HG03432 (cell line): ENCODE measurements around the gene PA2G4.
"Not testable (repeated sequence)": the region's sequence is repeated elsewhere in the genome, so short reads cannot be mapped to it uniquely, and the experiment has no call there.

Experiments
- ATAC-seq: cut with Tn5 transposase; IDR thresholded peaks from one replicate; pipeline ENCODE4 v1.9.1; 2021; ENCODE audit warnings: mild to moderate bottlenecking, moderate library complexity; ENCODE audit not compliant: unreplicated experiment

The PA2G4 gene

DNA sequence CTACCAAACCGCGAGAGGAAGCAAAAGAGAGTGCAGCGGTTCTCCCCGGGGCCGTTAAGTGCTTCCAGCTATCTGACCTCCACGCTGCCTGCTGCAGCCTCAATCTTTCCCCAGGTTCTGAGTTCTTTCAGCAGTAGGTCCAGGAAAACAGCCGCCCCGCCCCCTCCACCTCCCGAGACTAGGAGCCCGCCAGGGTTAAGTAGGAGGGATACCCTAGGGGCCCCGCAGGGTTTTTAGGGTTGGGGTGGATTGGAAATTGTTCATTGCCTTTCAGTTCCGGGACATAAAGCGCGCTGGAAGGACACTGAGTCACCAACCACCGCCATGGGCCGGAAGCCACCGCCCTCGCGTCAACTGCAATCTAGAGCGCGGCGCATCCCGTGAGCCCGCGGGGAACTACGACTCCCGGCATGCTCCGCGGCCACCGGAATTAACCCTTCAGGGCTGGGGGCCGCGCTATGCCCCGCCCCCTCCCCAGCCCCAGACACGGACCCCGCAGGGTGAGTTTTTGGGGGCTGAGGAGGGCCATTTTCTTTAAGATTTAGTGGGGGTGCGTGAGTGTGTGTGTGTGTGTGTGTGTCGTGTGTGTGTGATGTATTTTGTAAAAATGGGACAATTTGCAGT lies 47.9 kb downstream of the PA2G4 start, which contains the start of gene MYL6B:
Gene MYL6B (plus strand): TSS at position 456 of the 624 bp plus-strand sequence. CDS start 1,332 bp downstream, outside the sequence.
- peak; percentile 89 for ATAC-seq

DNA sequence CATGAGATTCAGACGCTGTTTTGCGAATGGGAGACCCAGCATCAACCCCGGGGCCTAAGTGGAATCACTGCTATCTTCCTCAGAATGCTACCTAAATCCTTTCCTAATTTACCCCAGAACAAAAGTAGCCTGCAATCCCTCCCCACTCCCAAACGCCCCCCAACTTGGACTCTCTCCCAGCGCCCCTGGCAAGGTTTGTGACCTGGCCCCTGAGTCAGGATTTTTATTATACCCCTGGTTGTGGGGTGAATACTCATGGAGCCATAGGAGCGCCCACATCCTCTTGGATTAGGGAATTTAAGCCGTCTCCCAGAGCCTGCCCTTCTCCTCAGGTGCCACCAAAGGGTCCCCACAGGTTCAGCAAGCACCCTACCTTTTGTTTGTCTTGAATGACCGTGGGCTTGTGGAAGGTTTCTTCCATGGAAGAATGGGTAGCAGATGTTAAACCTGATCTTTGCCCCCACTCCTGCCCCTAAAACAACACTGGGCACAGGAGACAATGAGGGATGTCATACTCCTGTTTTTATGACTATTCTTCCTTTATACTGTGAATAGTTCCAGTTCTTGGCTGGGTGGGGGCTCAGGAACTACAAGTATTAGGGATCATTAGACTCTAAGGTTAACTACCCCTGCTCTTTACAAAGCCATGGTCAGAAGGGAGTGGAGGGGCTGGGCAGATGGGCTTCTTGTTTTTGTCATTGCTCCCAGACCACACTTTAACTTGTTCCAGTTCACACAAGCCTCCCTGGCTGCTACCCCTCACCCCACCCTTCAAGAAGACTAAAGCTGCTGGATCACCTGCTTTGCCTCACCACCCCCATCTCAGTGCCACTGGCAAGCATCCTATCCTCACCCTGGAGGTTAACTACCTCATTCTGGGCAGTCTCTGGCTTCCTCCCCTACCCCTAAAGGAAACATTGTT lies 48.7 kb downstream of the PA2G4 start:
- no peak for ATAC-seq

DNA sequence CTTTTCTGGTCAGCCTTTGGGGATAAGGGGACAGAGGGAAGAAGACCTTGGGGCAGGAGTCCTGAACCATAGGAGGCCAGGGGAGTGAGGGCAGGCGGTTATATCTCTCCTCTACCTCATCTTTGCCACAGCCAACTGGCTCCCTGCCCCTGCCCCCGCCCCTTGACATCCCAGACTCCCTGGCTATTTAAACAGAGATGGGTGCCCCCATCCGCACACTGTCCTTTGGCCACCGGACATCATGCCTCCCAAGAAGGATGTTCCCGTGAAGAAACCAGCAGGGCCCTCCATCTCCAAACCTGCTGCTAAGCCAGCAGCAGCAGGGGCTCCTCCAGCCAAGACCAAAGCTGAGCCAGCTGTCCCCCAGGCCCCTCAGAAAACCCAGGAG lies 49.3 kb downstream of the PA2G4 start:
- no peak for ATAC-seq

DNA sequence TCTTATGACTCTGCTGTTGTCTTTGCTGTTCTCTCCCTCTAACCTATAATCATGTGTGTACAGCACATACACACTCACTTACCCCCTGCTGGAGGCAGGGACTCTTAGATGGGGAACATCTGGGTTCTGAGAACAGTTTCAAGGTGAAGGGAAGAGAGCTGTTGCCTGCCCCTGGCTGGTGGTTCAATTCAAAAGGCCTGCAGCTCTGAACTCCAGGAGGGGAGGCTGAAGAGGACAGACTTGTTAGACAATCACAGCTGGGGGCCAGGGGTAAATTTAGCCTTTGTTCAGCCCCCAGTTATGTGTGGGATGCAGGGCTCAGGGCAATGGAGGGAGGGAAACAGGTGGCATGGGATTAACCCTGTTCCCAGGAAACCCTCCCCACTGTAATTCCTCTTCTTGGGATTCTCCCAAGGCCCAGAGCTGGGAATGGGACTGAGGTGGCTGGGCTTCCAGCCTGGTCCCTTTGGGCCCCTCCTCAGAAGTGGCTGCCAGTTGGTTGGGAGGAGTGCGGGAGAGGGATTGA lies 50.0 kb downstream of the PA2G4 start:
- ATAC-seq: no peak

DNA sequence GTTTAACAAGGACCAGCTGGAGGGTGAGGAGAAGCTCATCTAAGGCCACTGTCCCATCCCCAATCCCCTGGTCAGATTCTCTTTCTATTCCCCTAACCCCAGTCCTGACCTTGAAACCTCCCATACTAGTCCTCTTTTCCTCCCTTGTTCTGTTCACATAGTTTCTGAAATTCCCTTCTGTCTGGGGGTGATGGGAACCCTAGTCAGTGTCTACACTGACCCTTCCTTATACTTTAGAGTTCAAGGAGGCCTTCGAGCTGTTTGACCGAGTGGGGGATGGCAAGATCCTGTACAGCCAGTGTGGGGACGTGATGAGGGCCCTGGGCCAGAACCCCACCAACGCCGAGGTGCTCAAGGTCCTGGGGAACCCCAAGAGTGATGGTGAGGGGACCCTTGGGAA lies 50.5 kb downstream of the PA2G4 start:
- no peak for ATAC-seq

DNA sequence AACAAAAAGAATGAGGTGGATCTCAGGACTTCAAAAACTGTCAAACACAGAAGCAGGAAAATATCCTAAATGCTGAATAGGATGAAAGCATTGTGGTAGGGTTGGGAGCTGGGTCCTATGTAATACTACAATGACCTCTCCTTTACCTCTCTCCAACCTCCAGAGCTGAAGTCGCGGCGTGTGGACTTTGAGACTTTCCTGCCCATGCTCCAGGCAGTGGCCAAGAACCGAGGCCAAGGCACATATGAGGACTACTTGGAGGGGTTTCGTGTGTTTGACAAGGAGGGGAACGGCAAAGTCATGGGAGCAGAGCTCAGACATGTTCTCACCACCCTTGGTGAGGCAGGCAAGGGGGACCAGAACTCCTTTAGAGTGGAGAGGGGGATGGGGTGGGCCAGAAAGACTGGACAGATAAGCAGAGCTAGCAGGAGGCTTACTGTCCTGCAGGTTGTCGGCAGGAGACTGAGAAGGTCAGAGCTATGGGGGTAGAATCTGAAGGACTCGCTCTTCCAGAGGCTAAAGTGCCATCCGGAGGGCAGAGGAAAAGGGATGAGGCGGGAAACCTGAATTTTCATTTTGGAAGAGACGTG lies 51.0 kb downstream of the PA2G4 start:
- no peak for ATAC-seq

DNA sequence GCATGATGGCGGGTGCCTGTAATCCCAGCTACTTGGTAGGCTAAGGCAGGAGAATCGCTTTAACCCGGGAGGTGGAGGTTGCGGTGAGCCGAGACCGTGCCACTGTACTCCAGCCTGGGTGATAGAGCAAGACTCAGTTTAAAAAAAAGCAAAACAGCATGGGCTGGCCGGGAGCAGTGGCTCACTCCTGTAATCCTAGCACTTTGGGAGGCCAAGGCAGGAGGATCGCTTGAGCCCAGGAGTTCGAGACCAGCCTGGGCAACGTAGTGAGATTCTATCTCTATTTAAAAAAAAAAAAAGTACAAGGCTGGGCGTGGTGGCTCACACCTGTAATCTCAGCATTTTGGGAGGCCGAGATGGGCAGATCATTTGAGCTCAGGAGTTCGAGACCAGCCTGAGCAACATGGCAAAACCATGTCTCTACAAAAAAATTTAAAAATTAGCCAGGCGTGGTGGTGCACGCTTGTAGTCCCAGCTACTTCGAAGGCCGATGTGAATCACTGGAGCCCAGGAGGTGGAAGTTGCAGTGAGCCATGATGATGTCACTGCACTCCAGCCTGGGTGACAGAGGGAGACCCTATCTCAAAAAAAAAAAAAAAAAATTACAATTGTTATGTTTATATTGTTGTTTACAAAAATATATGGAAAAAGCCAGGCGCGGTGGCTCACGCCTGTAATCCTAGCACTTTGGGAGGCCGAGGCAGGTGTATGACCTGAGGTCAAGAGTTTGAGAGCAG lies 52.3 kb downstream of the PA2G4 start:
- not testable (repeated sequence) for ATAC-seq

DNA sequence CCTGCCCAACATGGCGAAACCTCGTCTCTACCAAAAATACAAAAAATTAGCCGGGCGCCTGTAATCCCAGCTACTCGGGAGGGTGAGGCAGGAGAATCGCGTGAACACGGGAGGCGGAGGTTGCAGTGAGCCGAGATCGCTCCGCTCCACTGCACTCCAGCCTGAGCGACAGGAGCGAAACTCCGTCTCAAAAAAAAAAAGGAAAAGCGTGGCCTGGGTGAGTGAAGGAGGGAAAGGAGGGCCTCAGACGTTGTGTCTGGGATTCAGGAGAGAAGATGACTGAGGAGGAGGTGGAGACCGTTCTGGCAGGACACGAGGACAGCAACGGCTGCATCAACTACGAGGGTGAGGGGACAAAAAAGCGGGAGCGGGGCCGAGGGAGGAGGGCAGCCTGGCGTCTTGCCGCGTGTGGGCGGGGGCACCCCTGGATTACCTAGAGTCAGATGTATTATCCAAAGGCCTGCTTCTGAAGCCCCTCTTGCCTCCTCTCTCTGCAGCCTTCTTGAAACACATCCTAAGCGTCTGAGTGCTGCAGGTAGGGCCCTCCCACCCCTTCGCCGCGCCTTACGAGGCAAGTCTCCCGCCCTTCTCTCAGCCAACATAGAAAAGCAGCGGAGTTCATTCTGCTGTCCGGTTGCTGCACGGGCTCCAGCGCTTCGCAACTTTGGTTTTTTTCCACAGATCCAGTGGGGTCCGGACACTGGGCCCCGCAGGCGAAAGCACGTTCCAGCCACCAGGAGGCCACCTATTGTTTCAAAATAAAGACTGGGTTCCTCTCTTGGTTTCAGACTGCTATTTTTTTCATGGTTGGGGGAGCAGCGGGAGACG lies 53.1 kb downstream of the PA2G4 start:
- ATAC-seq: peak; percentile 32

DNA sequence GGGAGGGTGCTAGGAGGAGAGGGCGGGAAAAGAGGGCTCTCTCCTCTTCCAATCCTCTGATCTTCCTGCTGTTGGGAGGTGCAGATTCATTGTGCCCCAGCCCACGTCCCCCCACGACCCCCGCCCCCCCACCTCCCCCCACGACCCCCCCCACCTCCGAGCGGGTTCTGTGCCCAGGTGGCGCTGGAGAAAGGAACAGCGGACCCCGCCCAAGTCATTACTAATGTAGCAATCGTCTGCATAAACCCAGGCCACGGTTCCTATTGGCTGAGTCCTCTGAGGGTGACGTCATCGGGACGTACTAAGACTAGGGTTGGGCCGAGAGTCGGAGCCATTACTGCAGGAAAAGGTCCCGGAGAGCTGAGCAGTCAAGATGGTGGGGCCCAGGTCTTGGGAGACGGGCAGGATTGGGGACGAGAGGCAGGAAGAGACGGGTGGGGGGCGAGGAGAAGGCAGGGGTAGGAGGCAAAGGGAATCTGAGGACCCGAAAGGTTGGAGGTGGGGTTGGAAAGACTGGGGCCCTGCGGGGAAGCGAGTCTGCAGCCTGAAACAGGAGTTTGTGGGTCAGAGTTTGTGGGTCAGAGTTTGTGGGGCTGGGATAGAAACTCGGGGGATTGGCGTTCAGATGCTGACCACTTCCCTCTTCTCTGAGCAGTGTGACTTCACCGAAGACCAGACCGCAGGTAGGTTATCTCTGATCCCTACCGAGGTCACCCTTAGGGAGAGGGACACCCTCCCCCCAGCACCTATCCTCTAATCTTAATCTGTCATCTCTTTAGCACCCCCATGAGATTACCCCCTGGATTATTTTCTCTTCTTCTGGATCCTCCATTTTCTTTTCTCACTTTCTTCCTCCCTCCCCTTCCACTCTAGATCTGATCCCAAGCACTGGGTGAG lies 53.9 kb downstream of the PA2G4 start, which contains the start of gene MYL6:
Gene MYL6 (plus strand): TSS at position 331 of the 897 bp plus-strand sequence. CDS start 43 bp downstream, at position 374.
- ATAC-seq: peak; percentile 81

DNA sequence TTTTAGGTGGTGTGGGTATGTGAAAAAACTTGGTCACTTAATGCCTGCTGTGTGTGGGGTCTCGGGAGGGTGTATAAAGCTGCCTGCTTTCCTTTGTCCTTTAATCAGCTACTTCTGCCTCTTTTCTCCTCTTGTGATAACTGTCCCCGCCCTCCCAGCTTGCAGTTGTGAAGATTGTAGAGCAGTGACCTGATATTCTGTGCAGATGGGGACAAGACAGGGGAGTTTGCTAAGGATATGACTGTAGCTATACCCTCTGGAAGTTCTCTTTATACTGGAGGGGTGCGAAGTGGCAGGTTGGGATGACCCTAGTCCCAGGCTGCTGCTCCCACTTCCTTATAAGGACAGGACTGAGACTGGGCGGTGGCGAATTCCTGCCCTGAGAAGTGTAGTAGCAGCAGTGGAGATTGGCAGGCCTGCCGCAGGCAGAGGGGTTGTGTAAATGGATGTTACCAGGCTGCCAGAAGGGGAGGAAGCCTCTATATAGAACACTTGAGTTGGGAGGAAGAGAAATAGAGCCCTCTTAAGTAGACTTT lies 54.6 kb downstream of the PA2G4 start:
- ATAC-seq: no peak

DNA sequence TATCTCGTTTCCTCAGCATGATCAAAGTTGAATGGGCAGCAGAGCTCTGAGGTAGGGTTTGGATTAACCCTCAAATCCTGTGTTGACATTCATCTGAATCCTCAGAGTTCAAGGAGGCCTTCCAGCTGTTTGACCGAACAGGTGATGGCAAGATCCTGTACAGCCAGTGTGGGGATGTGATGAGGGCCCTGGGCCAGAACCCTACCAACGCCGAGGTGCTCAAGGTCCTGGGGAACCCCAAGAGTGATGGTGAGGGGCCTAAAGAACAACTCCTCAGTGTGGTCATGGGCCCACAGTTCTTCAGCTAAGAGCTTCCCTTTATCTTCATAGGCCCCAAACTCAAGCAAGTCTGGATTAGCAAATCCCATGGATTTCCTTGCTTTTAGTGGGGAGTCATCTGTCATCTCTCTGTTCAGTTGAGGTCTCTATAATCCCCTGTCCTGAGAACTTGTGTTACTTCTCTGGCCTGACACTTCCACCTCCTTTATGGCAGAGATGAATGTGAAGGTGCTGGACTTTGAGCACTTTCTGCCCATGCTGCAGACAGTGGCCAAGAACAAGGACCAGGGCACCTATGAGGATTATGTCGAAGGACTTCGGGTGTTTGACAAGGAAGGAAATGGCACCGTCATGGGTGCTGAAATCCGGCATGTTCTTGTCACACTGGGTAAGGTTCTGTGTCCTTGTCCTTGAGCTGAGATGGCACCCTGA lies 55.3 kb downstream of the PA2G4 start:
- ATAC-seq: no peak

DNA sequence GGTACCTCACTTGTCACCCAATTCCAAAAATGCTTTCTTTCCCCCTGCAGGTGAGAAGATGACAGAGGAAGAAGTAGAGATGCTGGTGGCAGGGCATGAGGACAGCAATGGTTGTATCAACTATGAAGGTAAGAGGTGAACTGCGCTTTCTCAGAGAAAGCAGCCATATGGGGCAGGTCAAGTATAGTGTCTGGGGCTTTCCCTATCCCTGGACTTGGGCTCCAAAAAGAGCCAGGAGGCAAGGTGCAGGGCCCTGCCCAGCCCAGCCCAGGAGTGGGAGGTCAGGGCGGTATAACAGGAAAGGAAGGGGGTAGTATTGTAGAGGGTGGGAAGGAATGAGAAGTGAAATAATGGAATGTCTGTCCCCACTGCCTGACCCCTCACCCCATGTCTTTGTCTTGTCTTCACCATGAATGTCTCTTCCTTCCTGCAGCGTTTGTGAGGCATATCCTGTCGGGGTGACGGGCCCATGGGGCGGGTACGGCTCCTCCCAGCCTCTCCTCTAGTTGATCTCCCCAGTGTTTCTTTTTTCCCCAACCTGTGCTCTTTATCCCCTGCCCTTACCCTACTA lies 55.9 kb downstream of the PA2G4 start:
- no peak for ATAC-seq

DNA sequence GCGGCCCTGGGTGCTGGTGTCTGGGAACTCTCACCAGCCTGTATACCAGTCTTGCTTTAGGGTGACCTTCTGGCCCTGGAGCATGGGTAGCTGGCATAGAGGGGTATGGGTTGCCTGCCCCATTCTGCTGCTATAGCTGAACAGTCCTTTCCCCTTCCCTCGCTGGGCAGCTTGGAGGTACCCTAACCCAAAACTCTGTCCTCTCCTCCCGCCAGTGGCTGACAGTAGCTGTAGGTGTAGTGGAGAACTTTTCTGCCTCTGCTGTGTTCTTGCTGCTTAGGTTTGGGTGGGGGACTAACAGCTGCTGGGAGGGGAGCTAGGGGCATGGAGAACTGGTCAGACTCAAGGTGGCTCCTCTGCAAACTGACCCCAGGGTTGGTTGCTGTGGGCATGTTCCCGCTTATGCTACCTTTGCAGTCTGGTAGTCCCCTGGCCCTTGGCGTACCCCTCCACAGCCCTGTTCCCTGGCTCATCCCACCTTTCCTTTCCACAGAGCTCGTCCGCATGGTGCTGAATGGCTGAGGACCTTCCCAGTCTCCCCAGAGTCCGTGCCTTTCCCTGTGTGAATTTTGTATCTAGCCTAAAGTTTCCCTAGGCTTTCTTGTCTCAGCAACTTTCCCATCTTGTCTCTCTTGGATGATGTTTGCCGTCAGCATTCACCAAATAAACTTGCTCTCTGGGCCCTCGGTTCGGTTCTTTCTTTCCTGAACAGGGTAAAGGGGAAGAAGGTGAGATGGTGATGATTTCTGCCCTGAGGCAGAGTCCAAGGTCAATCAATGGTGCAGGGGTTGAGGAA lies 56.7 kb downstream of the PA2G4 start:
- no peak for ATAC-seq

DNA sequence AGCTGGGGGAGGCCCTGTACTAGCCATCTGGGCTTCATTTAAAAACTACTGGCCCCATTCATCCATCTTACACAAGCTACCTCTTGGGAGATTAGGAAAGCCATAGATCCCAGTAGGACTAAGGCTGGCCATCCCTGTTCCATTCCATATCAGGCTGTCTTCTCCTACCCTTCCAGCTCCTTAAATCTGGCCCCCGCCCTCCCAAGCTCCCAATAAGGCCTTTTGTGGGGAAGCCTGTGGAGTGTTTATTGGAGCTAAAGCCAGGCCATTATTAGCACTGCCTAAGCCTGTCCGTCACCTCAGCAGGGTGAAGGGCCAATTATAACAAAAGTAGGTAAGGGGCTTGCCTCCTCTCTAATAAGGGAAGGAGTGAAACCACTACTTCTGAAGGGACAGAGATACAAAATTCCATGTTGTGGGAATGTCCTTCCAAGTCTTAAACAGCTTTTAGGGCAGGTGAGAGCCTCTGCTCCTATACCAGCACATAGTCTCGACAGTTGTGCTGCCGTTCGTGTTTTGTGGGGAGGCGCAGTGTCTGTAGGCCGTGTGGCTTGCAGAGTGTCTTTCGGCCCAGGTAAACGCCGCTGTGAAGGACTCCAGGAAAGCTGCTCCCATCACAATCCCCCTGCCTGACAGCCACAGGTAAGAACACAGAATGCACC lies 57.5 kb downstream of the PA2G4 start:
- ATAC-seq: no peak

DNA sequence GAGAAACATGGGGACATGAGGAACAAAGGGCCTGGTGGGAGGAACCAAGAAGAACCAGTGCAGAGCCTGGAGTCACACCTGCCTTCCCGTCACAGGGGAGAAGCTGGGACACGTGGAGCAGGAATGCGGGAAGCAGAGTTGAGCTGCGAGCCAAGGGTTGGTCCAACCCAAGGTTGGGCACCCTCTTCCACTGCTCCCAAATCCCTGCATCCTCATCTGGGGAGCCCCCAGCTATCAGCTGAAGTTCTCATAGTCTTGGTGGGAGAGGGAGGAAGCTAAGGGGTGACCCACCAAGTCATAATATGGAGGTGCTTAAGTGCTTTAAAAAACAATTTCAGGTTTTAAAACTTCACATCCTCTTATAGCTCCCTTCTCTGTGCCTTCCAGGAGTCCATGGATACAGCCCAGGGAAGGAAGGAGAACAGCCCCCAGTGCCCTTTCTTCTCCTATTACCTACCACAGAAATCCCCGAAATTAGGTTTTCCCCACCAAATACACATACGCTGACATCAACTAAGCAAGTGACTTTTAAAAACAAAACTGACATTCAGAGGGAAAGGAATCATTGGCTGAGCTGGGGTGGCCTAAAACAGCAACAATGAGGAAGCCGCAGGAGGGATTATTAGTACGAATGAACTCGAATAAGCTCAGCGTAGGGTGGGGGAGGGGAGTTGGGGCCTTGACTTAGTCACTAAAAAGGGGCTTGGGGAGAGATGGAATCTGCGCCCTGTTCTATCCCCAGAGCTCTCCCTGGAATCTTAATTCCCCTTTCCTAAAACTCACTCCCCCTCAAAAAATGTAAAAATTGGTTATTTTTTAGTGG lies 58.3 kb downstream of the PA2G4 start:
- ATAC-seq: no peak
